Progenitor cell of endocrine pancreas (in vitro differentiated cells): ENCODE data around the gene DLGAP1. TPM values are rescaled to one million over a fixed set of nuclear protein-coding genes. Genes with fewer than 3 reads are reported as not detected.

Source experiments
- DNase-seq: peaks from one replicate; pipeline ENCODE4 v3.0.0; 2021; ENCODE audit warnings: low spot score; ENCODE audit not compliant: unreplicated experiment
- H3K27ac Mint-ChIP-seq: 2 replicates; pipeline ENCODE4 v1.8.0; 2021; ENCODE audit warnings: mild to moderate bottlenecking, moderate library complexity, mixed read lengths
- H3K27me3 Mint-ChIP-seq: 2 replicates; pipeline ENCODE4 v1.8.0; 2021; ENCODE audit warnings: mixed read lengths
- H3K36me3 Mint-ChIP-seq: 2 replicates; pipeline ENCODE4 v1.8.0; 2022; ENCODE audit warnings: mixed read lengths; ENCODE audit not compliant: insufficient read depth
- H3K4me1 Mint-ChIP-seq: 2 replicates; pipeline ENCODE4 v1.8.0; 2021; ENCODE audit warnings: low read depth, mixed read lengths
- H3K4me3 Mint-ChIP-seq: 2 replicates; pipeline ENCODE4 v1.8.0; 2021; ENCODE audit warnings: low read depth, mild to moderate bottlenecking, moderate library complexity, mixed read lengths
- H3K9me3 Mint-ChIP-seq: 2 replicates; pipeline ENCODE4 v1.8.0; 2021; ENCODE audit warnings: low read depth, mixed read lengths
- CTCF ChIP-seq: fragments of 200-600 bp; sonication (generic); IDR thresholded peaks from one replicate; pipeline ENCODE4 v1.5.0; 2021; ENCODE audit warnings: antibody characterized with exemption, mild to moderate bottlenecking; ENCODE audit not compliant: unreplicated experiment
- total RNA-seq: library from RNA; stranded (reverse); gene quantifications from 2 replicates; pipeline ENCODE4 v1.2.1, GENCODE V29; 2021

DLGAP1 gene
- total RNA-seq, 1 donor from 2014 or later = 16.7 TPM

- Mint-ChIP-seq H3K4me1 (peaks cover 7% of the 10 kb centered on the region), H3K4me3 (no peak overlapping the region), H3K9me3 (no peaks in the 10 kb centered on the region), H3K27ac (no peak overlapping the region), H3K27me3 (peaks cover 7% of the 10 kb centered on the region), H3K36me3 (peaks cover 5% of the 10 kb centered on the region)
- no peak for TF ChIP-seq CTCF
- DNase-seq = no peak
Observed at GRCh38 chr18:3875961-3876360, 579.1 kb downstream of the DLGAP1 start.

- Mint-ChIP-seq H3K27ac (no peak overlapping the region), H3K4me1 (peaks cover 7% of the 10 kb centered on the region), H3K9me3 (no peaks in the 10 kb centered on the region), H3K27me3 (peaks cover 7% of the 10 kb centered on the region), H3K36me3 (peaks cover 5% of the 10 kb centered on the region), H3K4me3 (no peak overlapping the region)
- TF ChIP-seq CTCF = no peak
- DNase-seq = no peak
Observed at GRCh38 chr18:3875376-3875775, 579.7 kb downstream of the DLGAP1 start.

GRCh38 chr18:3874581-3874980, 580.5 kb downstream of the DLGAP1 start:
- no peak overlapping the region for H3K4me3 Mint-ChIP-seq
- H3K27ac Mint-ChIP-seq = no peak overlapping the region
- H3K4me1 Mint-ChIP-seq = peaks cover 7% of the 10 kb centered on the region
- peaks cover 7% of the 10 kb centered on the region for H3K27me3 Mint-ChIP-seq
- no peak for DNase-seq
- TF ChIP-seq CTCF = no peak
- peaks cover 5% of the 10 kb centered on the region for H3K36me3 Mint-ChIP-seq
- no peaks in the 10 kb centered on the region for H3K9me3 Mint-ChIP-seq

- Mint-ChIP-seq H3K27ac (no peak overlapping the region), H3K4me3 (no peak overlapping the region), H3K36me3 (peaks cover 5% of the 10 kb centered on the region), H3K4me1 (peaks cover 7% of the 10 kb centered on the region), H3K9me3 (no peaks in the 10 kb centered on the region), H3K27me3 (peaks cover 7% of the 10 kb centered on the region)
- TF ChIP-seq CTCF = no peak
- DNase-seq = no peak
Observed at GRCh38 chr18:3874125-3874524, 581.0 kb downstream of the DLGAP1 start.

- peaks cover 7% of the 10 kb centered on the region for H3K4me1 Mint-ChIP-seq
- H3K27me3 Mint-ChIP-seq = peaks cover 7% of the 10 kb centered on the region
- no peaks in the 10 kb centered on the region for H3K9me3 Mint-ChIP-seq
- no peak overlapping the region for H3K4me3 Mint-ChIP-seq
- no peak for TF ChIP-seq CTCF
- no peak for DNase-seq
- H3K36me3 Mint-ChIP-seq = peaks cover 1% of the 10 kb centered on the region
- no peak overlapping the region for H3K27ac Mint-ChIP-seq
Observed at GRCh38 chr18:3873698-3874097, 581.4 kb downstream of the DLGAP1 start.

GRCh38 chr18:3873211-3873610, 581.9 kb downstream of the DLGAP1 start:
- no peak for TF ChIP-seq CTCF
- H3K36me3 Mint-ChIP-seq = no peaks in the 10 kb centered on the region
- H3K4me1 Mint-ChIP-seq = peaks cover 7% of the 10 kb centered on the region
- no peak overlapping the region for H3K27ac Mint-ChIP-seq
- H3K4me3 Mint-ChIP-seq = no peak overlapping the region
- DNase-seq = no peak
- peaks cover 7% of the 10 kb centered on the region for H3K27me3 Mint-ChIP-seq
- H3K9me3 Mint-ChIP-seq = no peaks in the 10 kb centered on the region
